HUES6 (cell line): Measurements from ENCODE around the gene NOP14.
"Not testable (repeated sequence)": the region's sequence is repeated elsewhere in the genome, so short reads cannot be mapped to it uniquely, and the experiment has no call there.

Source experiments
- H3K27ac ChIP-seq: 2 replicates; pipeline ENCODE4 v1.7.0; 2013; ENCODE audit warnings: low read depth, mild to moderate bottlenecking, low read length, inconsistent platforms
- H3K27me3 ChIP-seq: 2 replicates; pipeline ENCODE4 v1.6.1; 2013; ENCODE audit warnings: low read length; ENCODE audit not compliant: control insufficient read depth, insufficient read depth
- H3K36me3 ChIP-seq: 2 replicates; pipeline ENCODE4 v1.6.1; 2013; ENCODE audit warnings: low read length; ENCODE audit not compliant: control insufficient read depth, insufficient read depth
- H3K4me1 ChIP-seq: 2 replicates; pipeline ENCODE4 v1.6.1; 2013; ENCODE audit warnings: low read length; ENCODE audit not compliant: control insufficient read depth, insufficient read depth
- H3K4me3 ChIP-seq: 2 replicates; pipeline ENCODE4 v1.5.1; 2013; ENCODE audit warnings: low read depth, low read length
- H3K9ac ChIP-seq: one replicate; pipeline ENCODE4 v1.6.1; 2013; ENCODE audit warnings: mild to moderate bottlenecking, low read length
- H3K9me3 ChIP-seq: 2 replicates; pipeline ENCODE4 v1.6.1; 2013; ENCODE audit warnings: low read depth, low read length; ENCODE audit not compliant: control insufficient read depth, insufficient read depth

NOP14 gene

GRCh38 chr4:2961811-2962441, 1.3 kb downstream of the NOP14 start:
- no peak overlapping the region for H3K27ac ChIP-seq
- peak overlapping the region; percentile 91 for H3K9ac ChIP-seq
- H3K9me3 ChIP-seq = peaks cover 7% of the 10 kb centered on the region; the same call in 1 of the 2 replicates
- peaks cover 10% of the 10 kb centered on the region; the same call in 1 of the 2 replicates for H3K4me1 ChIP-seq
- H3K36me3 ChIP-seq = peaks cover 23% of the 10 kb centered on the region
- H3K27me3 ChIP-seq = peaks cover 3% of the 10 kb centered on the region; the same call in 1 of the 2 replicates
- H3K4me3 ChIP-seq = peak overlapping the region; percentile 91

- H3K4me1 ChIP-seq = peaks cover 10% of the 10 kb centered on the region; the same call in 1 of the 2 replicates
- peak overlapping the region; percentile 91 for H3K4me3 ChIP-seq
- peaks cover 9% of the 10 kb centered on the region; the same call in 1 of the 2 replicates for H3K9me3 ChIP-seq
- H3K27ac ChIP-seq = no peak overlapping the region
- peaks cover 3% of the 10 kb centered on the region; the same call in 1 of the 2 replicates for H3K27me3 ChIP-seq
- peak overlapping the region; percentile 91 for H3K9ac ChIP-seq
- H3K36me3 ChIP-seq = peaks cover 28% of the 10 kb centered on the region
These were observed 1.8 kb downstream of the NOP14 start for GRCh38 chr4:2961421-2961810.

GRCh38 chr4:2960450-2960849, 2.8 kb downstream of the NOP14 start:
- not testable (repeated sequence) for H3K27me3 ChIP-seq, H3K9ac ChIP-seq, H3K4me3 ChIP-seq, H3K27ac ChIP-seq
- H3K36me3 ChIP-seq = peaks cover 37% of the 10 kb centered on the region
- H3K9me3 ChIP-seq = peaks cover 17% of the 10 kb centered on the region
- H3K4me1 ChIP-seq = peaks cover 10% of the 10 kb centered on the region; the same call in 1 of the 2 replicates

- no peaks in the 10 kb centered on the region for H3K27me3 ChIP-seq
- no peak overlapping the region for H3K27ac ChIP-seq
- H3K36me3 ChIP-seq = peaks cover 55% of the 10 kb centered on the region
- H3K9me3 ChIP-seq = peaks cover 24% of the 10 kb centered on the region
- no peak overlapping the region for H3K4me3 ChIP-seq
- H3K9ac ChIP-seq = no peak overlapping the region
- peaks cover 10% of the 10 kb centered on the region; the same call in 1 of the 2 replicates for H3K4me1 ChIP-seq
These were observed 4.8 kb downstream of the NOP14 start for GRCh38 chr4:2958446-2958845.

- H3K4me3 ChIP-seq, H3K27me3 ChIP-seq, H3K27ac ChIP-seq, H3K9ac ChIP-seq, H3K4me1 ChIP-seq: not testable (repeated sequence)
- Histone ChIP-seq H3K9me3 (peaks cover 24% of the 10 kb centered on the region), H3K36me3 (peaks cover 85% of the 10 kb centered on the region)
These were observed 7.8 kb downstream of the NOP14 start for GRCh38 chr4:2955186-2956044.

GRCh38 chr4:2954358-2955185, 8.6 kb downstream of the NOP14 start:
- no peak overlapping the region for H3K27ac ChIP-seq
- H3K9me3 ChIP-seq = peaks cover 24% of the 10 kb centered on the region
- no peak overlapping the region for H3K4me3 ChIP-seq
- no peak overlapping the region for H3K9ac ChIP-seq
- peaks cover 92% of the 10 kb centered on the region for H3K36me3 ChIP-seq
- no peaks in the 10 kb centered on the region for H3K4me1 ChIP-seq
- no peaks in the 10 kb centered on the region for H3K27me3 ChIP-seq

GRCh38 chr4:2953496-2953895, 9.7 kb downstream of the NOP14 start:
- Histone ChIP-seq H3K4me3 (no peak overlapping the region), H3K9me3 (peaks cover 24% of the 10 kb centered on the region), H3K4me1 (no peaks in the 10 kb centered on the region), H3K9ac (no peak overlapping the region), H3K27ac (no peak overlapping the region), H3K36me3 (peaks cover 96% of the 10 kb centered on the region), H3K27me3 (no peaks in the 10 kb centered on the region)

GRCh38 chr4:2950221-2950989, 12.8 kb downstream of the NOP14 start:
- Histone ChIP-seq H3K27me3 (no peaks in the 10 kb centered on the region), H3K36me3 (peaks cover 96% of the 10 kb centered on the region), H3K9ac (no peak overlapping the region), H3K4me3 (no peak overlapping the region), H3K4me1 (no peaks in the 10 kb centered on the region), H3K27ac (no peak overlapping the region), H3K9me3 (peaks cover 6% of the 10 kb centered on the region)

GRCh38 chr4:2949782-2950125, 13.5 kb downstream of the NOP14 start:
- Histone ChIP-seq H3K4me1 (no peaks in the 10 kb centered on the region), H3K27me3 (no peaks in the 10 kb centered on the region), H3K9me3 (0 out of 2 replicates have a peak, but pooled peaks cover 3% of the 10 kb centered on the region), H3K4me3 (no peak overlapping the region), H3K9ac (no peak overlapping the region), H3K27ac (no peak overlapping the region), H3K36me3 (peaks cover 99% of the 10 kb centered on the region)
